CD4-positive, CD25-positive, alpha-beta regulatory T cell (primary cell): Measurements from ENCODE around the gene ZNF497. TPM values are rescaled to one million over a fixed set of nuclear protein-coding genes. Genes with fewer than 3 reads are reported as not detected.
"Not testable (repeated sequence)": the region's sequence is repeated elsewhere in the genome, so short reads cannot be mapped to it uniquely, and the experiment has no call there.

ENCODE experiments used
- ATAC-seq, 2 donors: fragments of 150-1000 bp; cut with Tn5 transposase; one replicate each; pipeline ENCODE4 v1.10.0; 2021; ENCODE audit warnings: low read depth in 2 of 2, moderate number of reproducible peaks in 2 of 2, moderate library complexity in 1 of 2
- DNase-seq, 3 donors: peaks; one replicate each; pipeline versions ENCODE4 v3.0.0 to v3.0.0-alpha.2; 2012 to 2022; ENCODE audit warnings: mixed read lengths in 1 of 3
- H3K27ac ChIP-seq: one replicate; pipeline ENCODE4 v1.7.0; 2013; ENCODE audit warnings: mild to moderate bottlenecking, low read length; ENCODE audit not compliant: insufficient read depth, poor library complexity, severe bottlenecking
- H3K27me3 ChIP-seq: one replicate; pipeline ENCODE4 v1.7.0; 2013; ENCODE audit warnings: low read length; ENCODE audit not compliant: control insufficient read depth, insufficient read depth
- H3K36me3 ChIP-seq: one replicate; pipeline ENCODE4 v1.7.0; 2013; ENCODE audit warnings: mild to moderate bottlenecking, low read length, moderate library complexity; ENCODE audit not compliant: control insufficient read depth, insufficient read depth
- H3K4me1 ChIP-seq: 2 replicates; pipeline ENCODE4 v1.7.0; 2013; ENCODE audit warnings: mild to moderate bottlenecking, low read length; ENCODE audit not compliant: insufficient read depth, control insufficient read depth, poor library complexity, severe bottlenecking
- H3K4me3 ChIP-seq: one replicate; pipeline ENCODE4 v1.7.0; 2013; ENCODE audit warnings: low read depth, mild to moderate bottlenecking, low read length, moderate library complexity
- H3K9me3 ChIP-seq, 2 experiments: 1 replicate in 1 of 2; 2 replicates in 1 of 2; pipeline ENCODE4 v1.7.0; 2013; ENCODE audit warnings: low read length in 2 of 2, mild to moderate bottlenecking in 1 of 2, moderate library complexity in 1 of 2; ENCODE audit not compliant: control insufficient read depth in 2 of 2
- H3K27ac Mint-ChIP-seq, 3 donors: one replicate each; pipeline ENCODE4 v1.8.0; 2020 to 2022; ENCODE audit warnings: mild to moderate bottlenecking in 3 of 3, mixed read lengths in 3 of 3, moderate library complexity in 2 of 3
- H3K27me3 Mint-ChIP-seq: one replicate; pipeline ENCODE4 v1.8.0; 2022; ENCODE audit warnings: mild to moderate bottlenecking, mixed read lengths
- H3K36me3 Mint-ChIP-seq: one replicate; pipeline ENCODE4 v1.8.0; 2020; ENCODE audit warnings: mixed read lengths
- H3K4me1 Mint-ChIP-seq, 4 donors: one replicate each; pipeline ENCODE4 v1.8.0; 2020 to 2022; ENCODE audit warnings: mixed read lengths in 4 of 4, mild to moderate bottlenecking in 1 of 4
- H3K4me3 Mint-ChIP-seq, 4 donors: one replicate each; pipeline ENCODE4 v1.8.0; 2020 to 2022; ENCODE audit warnings: mild to moderate bottlenecking in 4 of 4, mixed read lengths in 4 of 4, moderate library complexity in 3 of 4
- H3K9me3 Mint-ChIP-seq, 7 donors: one replicate each; pipeline ENCODE4 v1.8.0; 2020 to 2022; ENCODE audit warnings: mixed read lengths in 7 of 7, mild to moderate bottlenecking in 3 of 7, moderate library complexity in 2 of 7
- polyA plus RNA-seq, 4 donors: library from polyadenylated mRNA; unstranded; fragments of 300-500 nt; fragmentation: Illumina TruSeq; gene quantifications; one replicate each; pipeline ENCODE4 v1.2.3, GENCODE V29; 2021
- total RNA-seq: library from RNA; stranded (reverse); gene quantifications from one replicate; pipeline ENCODE4 v1.2.3, GENCODE V29; 2022

The ZNF497 gene
- total and polyA plus RNA-seq, 5 donors from 2014 or later: 0.27 to 0.79 (median 0.38) TPM

- no peak overlapping the region for H3K27ac Mint-ChIP-seq
- Histone ChIP-seq H3K27me3 (no peaks in the 10 kb centered on the region), H3K4me3 (no peak overlapping the region), H3K4me1 (no peaks in the 10 kb centered on the region), H3K27ac (no peak overlapping the region), H3K9me3 (peaks cover 0 to 2% of the 10 kb centered on the region in 2 experiments), H3K36me3 (peaks cover 33% of the 10 kb centered on the region)
- ATAC-seq (no peak), DNase-seq (peak in 2 of 3 donors; percentile 10 to 34)
- peaks cover 25% of the 10 kb centered on the region for H3K36me3 Mint-ChIP-seq
- H3K9me3 Mint-ChIP-seq: peaks cover 0 to 2% (median 0%) of the 10 kb centered on the region in 7 donors
- peaks cover 0 to 9% (median 0%) of the 10 kb centered on the region in 4 donors for H3K4me1 Mint-ChIP-seq
- H3K27me3 Mint-ChIP-seq: no peaks in the 10 kb centered on the region
- H3K4me3 Mint-ChIP-seq: no peak overlapping the region
Observed at GRCh38 chr19:58317476-58318072, 45.0 kb downstream of the ZNF497 start.

- Mint-ChIP-seq H3K27me3 (no peaks in the 10 kb centered on the region), H3K4me3 (no peak overlapping the region), H3K4me1 (peaks cover 0 to 9% (median 3%) of the 10 kb centered on the region in 4 donors), H3K27ac (peak overlapping the region in 1 of 3 donors; percentile 43), H3K9me3 (peaks cover 0 to 2% (median 0%) of the 10 kb centered on the region in 7 donors), H3K36me3 (peaks cover 40% of the 10 kb centered on the region)
- no peak overlapping the region for H3K27ac ChIP-seq
- H3K36me3 ChIP-seq: peaks cover 49% of the 10 kb centered on the region
- H3K4me1 ChIP-seq: no peaks in the 10 kb centered on the region
- H3K27me3 ChIP-seq: no peaks in the 10 kb centered on the region
- H3K4me3 ChIP-seq: no peak overlapping the region
- ATAC-seq (no peak), DNase-seq (no peak)
- H3K9me3 ChIP-seq: peaks cover 0 to 2% of the 10 kb centered on the region in 2 experiments
Observed at GRCh38 chr19:58315580-58315979, 47.0 kb downstream of the ZNF497 start.

GRCh38 chr19:58311345-58311865, 51.1 kb downstream of the ZNF497 start:
- peaks cover 0 to 2% of the 10 kb centered on the region in 2 experiments for H3K9me3 ChIP-seq
- Mint-ChIP-seq H3K4me3 (no peak overlapping the region), H3K4me1 (peaks cover 16 to 43% (median 23%) of the 10 kb centered on the region in 4 donors), H3K27ac (peak overlapping the region in 1 of 3 donors; percentile 80), H3K9me3 (peaks cover 0 to 4% (median 0%) of the 10 kb centered on the region in 7 donors), H3K36me3 (peaks cover 67% of the 10 kb centered on the region), H3K27me3 (no peaks in the 10 kb centered on the region)
- peaks cover 73% of the 10 kb centered on the region for H3K36me3 ChIP-seq
- no peaks in the 10 kb centered on the region for H3K27me3 ChIP-seq
- no peak overlapping the region for H3K4me3 ChIP-seq
- peaks cover 3% of the 10 kb centered on the region for H3K4me1 ChIP-seq
- ATAC-seq: no peak
- DNase-seq: no peak
- H3K27ac ChIP-seq: no peak overlapping the region

- DNase-seq, H3K27me3 Mint-ChIP-seq, H3K9me3 Mint-ChIP-seq, H3K4me3 Mint-ChIP-seq, ATAC-seq, H3K27me3 ChIP-seq, H3K4me3 ChIP-seq, H3K27ac ChIP-seq, H3K4me1 ChIP-seq, H3K9me3 ChIP-seq: not testable (repeated sequence)
- peaks cover 72% of the 10 kb centered on the region for H3K36me3 ChIP-seq
- Mint-ChIP-seq H3K4me1 (peaks cover 18 to 50% (median 29%) of the 10 kb centered on the region in 4 donors), H3K27ac (peak overlapping the region in 1 of 3 donors; percentile 69), H3K36me3 (peaks cover 67% of the 10 kb centered on the region)
Observed at GRCh38 chr19:58310685-58311084, 51.9 kb downstream of the ZNF497 start.

- no peaks in the 10 kb centered on the region for H3K9me3 ChIP-seq
- H3K9me3 Mint-ChIP-seq: peaks cover 0 to 8% (median 0%) of the 10 kb centered on the region in 7 donors
- DNase-seq (no peak), ATAC-seq (no peak)
- H3K27ac ChIP-seq: no peak overlapping the region
- peak overlapping the region in 2 of 4 donors; percentile 33 to 68 for H3K4me3 Mint-ChIP-seq
- H3K36me3 Mint-ChIP-seq: peaks cover 50% of the 10 kb centered on the region
- peaks cover 15% of the 10 kb centered on the region for H3K4me1 ChIP-seq
- H3K27ac Mint-ChIP-seq: peak overlapping the region in 1 of 3 donors; percentile 36
- no peaks in the 10 kb centered on the region for H3K27me3 Mint-ChIP-seq
- H3K4me3 ChIP-seq: no peak overlapping the region
- peaks cover 48% of the 10 kb centered on the region for H3K36me3 ChIP-seq
- H3K4me1 Mint-ChIP-seq: peaks cover 13 to 65% (median 36%) of the 10 kb centered on the region in 4 donors
- no peaks in the 10 kb centered on the region for H3K27me3 ChIP-seq
Observed at GRCh38 chr19:58307736-58308135, 54.8 kb downstream of the ZNF497 start.

GRCh38 chr19:58305932-58306323, 56.6 kb downstream of the ZNF497 start:
- H3K9me3 Mint-ChIP-seq: peaks cover 0 to 8% (median 0%) of the 10 kb centered on the region in 7 donors
- peak overlapping the region; percentile 95 to 100 (median 98) for H3K4me3 Mint-ChIP-seq
- H3K27ac Mint-ChIP-seq: peak overlapping the region; percentile 100

GRCh38 chr19:58305065-58305931, 57.3 kb downstream of the ZNF497 start, which contains the start of gene ERVK3-1:
Gene ERVK3-1 (plus strand): TSS chr19:58305377. CDS start chr19:58312169, 6,792 bp downstream.
- H3K27ac Mint-ChIP-seq: peak within 1 kb of the TSS; percentile 100
- ATAC-seq (peak; percentile 99), DNase-seq (peak; percentile 92 to 99 (median 94))
- H3K27me3 Mint-ChIP-seq: no peaks in the 10 kb centered on the region
- Histone ChIP-seq H3K4me1 (peaks cover 15% of the 10 kb centered on the region), H3K4me3 (peak within 1 kb of the TSS; percentile 93), H3K36me3 (peaks cover 32% of the 10 kb centered on the region), H3K27ac (peak within 1 kb of the TSS; percentile 92), H3K9me3 (peaks cover 2 to 4% of the 10 kb centered on the region in 2 experiments), H3K27me3 (no peaks in the 10 kb centered on the region)
- H3K4me1 Mint-ChIP-seq: peaks cover 12 to 61% (median 35%) of the 10 kb centered on the region in 4 donors
- H3K4me3 Mint-ChIP-seq: peak within 1 kb of the TSS; percentile 95 to 100 (median 98)
- peaks cover 38% of the 10 kb centered on the region for H3K36me3 Mint-ChIP-seq
- peaks cover 0 to 12% (median 0%) of the 10 kb centered on the region in 7 donors for H3K9me3 Mint-ChIP-seq

More at GRCh38 chr19:58305932-58306323, 56.6 kb downstream of the ZNF497 start:
- Histone ChIP-seq H3K4me3 (peak overlapping the region; percentile 93), H3K9me3 (peaks cover 2 to 3% of the 10 kb centered on the region in 2 experiments), H3K4me1 (peaks cover 15% of the 10 kb centered on the region), H3K36me3 (peaks cover 30% of the 10 kb centered on the region), H3K27me3 (no peaks in the 10 kb centered on the region), H3K27ac (peak overlapping the region; percentile 92)
- ATAC-seq (no peak), DNase-seq (no peak)
- Mint-ChIP-seq H3K4me1 (peaks cover 12 to 63% (median 35%) of the 10 kb centered on the region in 4 donors), H3K27me3 (no peaks in the 10 kb centered on the region), H3K36me3 (peaks cover 36% of the 10 kb centered on the region)
